Measurements from ENCODE around the gene DDX50.

Gene DDX50

GRCh38 chr10:68988530-68989316, 87.6 kb downstream of the DDX50 start, which contains the start of gene KIFBP:
TSS of gene KIFBP (plus strand) at chr10:68988803. CDS start at chr10:68988833, 30 bp downstream.
- peak; percentile 77 for DNase-seq

- no peak for DNase-seq
These were observed 88.3 kb downstream of the DDX50 start for GRCh38 chr10:68989317-68989990.

DNA sequence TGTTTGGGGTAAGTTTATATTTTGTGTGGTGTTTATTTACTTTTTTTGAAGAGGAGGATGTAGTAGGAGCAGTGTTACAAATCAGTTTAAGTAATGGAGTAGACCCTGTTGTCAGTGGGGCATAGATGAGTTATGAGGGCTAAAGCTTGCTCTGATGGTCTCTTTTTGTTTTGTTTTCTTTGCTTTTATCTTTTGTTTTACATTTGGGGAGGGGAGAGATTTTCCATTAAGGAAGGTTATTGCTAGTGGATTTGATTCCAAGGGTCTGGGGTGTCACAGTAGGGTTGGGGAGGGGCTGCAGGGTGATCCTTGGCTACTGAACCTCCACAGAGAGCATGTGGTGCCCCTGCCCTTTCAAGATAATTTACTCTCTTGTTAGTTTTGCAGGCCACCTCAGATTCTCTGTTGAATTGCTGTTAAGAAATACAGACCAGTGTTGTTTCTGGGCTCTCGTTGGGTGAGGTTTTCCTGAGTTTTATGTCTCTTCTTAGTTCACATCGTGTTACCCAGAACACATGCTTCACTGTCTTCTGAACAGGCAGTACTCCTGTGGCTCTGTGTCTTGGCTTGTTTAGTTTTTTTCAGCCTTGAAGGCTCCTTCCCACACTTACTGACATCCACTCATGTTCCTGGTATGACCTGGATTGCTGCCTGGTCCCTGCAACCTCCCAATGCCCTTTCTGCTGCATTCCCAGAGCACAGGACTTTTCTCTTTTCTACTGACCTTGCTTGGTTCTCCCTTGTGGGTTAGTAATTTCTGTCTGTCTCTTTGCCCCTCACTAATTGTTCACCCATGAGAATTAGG, 91.7 kb downstream of the DDX50 start:
- DNase-seq: no peak
